Brain pericyte (primary cell): ENCODE measurements around the gene ZMYND15.
"Not testable (repeated sequence)": the region's sequence is repeated elsewhere in the genome, so short reads cannot be mapped to it uniquely, and the experiment has no call there.

Experiments
- DNase-seq: peaks from one replicate; pipeline ENCODE4 v3.0.0-alpha.2; 2012; ENCODE audit warnings: low read depth, low spot score

ZMYND15 gene, protein sequence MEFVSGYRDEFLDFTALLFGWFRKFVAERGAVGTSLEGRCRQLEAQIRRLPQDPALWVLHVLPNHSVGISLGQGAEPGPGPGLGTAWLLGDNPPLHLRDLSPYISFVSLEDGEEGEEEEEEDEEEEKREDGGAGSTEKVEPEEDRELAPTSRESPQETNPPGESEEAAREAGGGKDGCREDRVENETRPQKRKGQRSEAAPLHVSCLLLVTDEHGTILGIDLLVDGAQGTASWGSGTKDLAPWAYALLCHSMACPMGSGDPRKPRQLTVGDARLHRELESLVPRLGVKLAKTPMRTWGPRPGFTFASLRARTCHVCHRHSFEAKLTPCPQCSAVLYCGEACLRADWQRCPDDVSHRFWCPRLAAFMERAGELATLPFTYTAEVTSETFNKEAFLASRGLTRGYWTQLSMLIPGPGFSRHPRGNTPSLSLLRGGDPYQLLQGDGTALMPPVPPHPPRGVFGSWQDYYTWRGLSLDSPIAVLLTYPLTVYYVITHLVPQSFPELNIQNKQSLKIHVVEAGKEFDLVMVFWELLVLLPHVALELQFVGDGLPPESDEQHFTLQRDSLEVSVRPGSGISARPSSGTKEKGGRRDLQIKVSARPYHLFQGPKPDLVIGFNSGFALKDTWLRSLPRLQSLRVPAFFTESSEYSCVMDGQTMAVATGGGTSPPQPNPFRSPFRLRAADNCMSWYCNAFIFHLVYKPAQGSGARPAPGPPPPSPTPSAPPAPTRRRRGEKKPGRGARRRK

DNA sequence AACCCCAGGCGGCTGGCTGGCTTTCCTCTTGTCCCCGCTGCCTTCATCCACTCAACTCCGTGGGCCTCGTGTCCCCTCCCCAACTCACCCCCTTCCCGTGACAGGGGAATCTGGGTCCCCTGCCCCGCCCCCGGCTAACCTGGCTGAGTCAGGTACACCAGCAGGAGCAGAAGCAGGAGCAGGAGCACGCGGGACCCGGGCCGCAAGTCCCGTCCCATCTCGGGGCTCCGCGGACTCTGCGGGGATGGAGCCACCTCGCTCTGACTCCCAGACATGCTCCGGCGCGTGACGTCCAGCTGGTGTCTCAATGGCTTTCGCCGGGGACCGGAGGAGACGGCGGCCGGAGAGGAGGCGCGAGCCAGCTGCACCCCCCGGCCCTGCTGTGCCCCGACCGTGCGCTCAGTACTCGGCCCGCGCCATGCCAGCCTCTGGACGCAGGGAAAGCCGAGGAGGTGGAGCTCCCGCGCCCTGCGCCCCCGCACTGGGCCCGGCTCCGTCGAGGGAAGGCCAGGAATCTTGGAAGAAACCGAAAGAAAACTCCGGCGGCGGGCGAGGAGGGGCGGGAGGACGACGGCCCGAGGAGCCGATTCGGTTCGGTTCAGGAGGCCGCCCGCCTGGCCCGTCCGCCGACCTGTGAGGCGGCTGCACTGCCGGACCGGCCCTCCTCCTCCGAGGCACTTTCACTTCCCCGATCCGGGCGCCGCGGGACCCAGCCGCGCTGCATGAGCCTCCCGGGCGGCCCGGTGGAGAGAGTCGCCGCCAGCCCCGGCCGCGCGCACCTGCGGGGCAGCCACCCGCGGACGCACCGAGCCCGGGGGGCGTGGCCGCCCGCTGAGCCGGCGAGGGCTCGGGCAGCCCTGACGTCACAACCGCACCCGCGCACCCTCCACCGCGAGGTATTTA is at the start of gene ZMYND15, which contains the start of gene CXCL16:
TSS of gene ZMYND15 (plus strand) at position 712 of the 903 bp plus-strand sequence. CDS start 716 bp downstream, outside the sequence.
TSS of gene CXCL16 (minus strand) at position 807 of the 903 bp plus-strand sequence. CDS start at position 218, 589 bp downstream.
- DNase-seq, result no peak

- not testable (repeated sequence) for DNase-seq
Measured at GRCh38 chr17:4689872-4690271, 49.8 kb upstream of the ZMYND15 start.

- no peak for DNase-seq
Measured at GRCh38 chr17:4690745-4691144, 48.9 kb upstream of the ZMYND15 start.

DNA sequence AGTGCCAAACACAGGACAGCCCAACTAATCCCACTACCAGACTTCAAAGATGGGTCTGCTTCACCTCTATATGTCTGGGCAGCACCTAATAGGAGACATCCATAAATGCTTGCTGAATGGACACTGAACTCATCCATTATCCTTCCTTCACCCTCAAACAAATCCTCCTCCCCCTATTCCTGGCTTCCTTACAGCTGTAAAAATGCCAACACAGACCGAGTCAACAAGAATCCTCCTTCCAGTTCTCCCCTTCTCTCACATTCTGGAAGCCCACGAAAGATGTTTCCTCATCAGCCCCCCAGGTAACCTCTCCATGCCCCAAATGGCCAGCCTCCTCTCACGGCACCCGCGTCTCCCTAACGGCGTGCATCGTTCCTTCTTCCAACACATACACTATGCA is 47.9 kb upstream of the ZMYND15 start:
- DNase-seq, result no peak

- DNase-seq, result no peak
Measured at GRCh38 chr17:4693416-4693815, 46.2 kb upstream of the ZMYND15 start.

- DNase-seq, result no peak
Measured at GRCh38 chr17:4696437-4696805, 43.2 kb upstream of the ZMYND15 start.

DNA sequence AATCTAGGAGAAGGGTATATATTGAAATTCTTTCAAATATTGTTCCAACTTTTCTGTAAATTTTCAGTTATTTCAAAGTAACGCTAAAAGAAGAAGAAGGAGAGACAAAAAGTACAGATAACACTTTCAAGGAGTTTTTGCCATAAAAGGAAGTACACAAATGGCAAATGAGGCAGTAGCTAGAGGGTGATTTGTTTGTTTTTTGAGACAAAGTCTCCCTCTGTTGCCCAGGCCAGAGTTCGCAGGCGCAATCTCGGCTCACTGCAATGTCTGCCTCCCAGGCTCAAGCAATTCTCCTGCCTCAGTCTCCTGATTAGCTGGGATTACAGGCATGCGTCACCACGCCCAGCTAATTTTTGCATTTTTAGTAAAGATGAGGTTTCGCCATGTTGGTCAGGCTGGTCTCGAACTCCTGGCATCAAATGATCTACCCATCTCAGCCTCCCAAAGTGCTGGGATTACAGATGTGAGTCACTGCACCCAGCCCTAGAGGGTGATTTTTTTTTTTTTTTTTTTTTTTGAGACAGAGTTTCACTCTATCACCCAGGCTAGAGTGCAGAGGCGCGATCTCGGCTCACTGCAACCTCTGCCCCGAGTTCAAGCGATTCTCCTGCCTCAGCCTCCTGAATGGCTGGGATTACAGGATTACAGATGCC is 40.1 kb upstream of the ZMYND15 start:
- not testable (repeated sequence) for DNase-seq

GRCh38 chr17:4701116-4701515 is 38.5 kb upstream of the ZMYND15 start:
- no peak for DNase-seq

DNA sequence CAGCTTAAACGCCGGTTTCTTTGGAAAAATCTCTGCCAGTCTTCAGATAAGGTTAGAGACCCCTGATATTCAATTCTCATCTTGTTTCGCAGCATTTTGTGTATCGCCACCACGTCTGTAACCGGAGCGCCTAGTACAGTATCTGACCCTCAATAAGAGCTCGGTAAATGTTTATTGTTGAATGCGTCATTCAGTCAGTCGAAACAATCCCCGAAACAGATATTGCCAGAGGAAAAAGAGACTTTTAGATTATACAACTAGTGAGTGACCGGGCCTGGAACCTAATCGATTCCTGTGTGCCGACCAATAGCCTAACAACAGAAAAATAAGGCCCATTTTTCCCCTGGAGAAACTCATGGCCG is 36.3 kb upstream of the ZMYND15 start:
- no peak for DNase-seq

DNA sequence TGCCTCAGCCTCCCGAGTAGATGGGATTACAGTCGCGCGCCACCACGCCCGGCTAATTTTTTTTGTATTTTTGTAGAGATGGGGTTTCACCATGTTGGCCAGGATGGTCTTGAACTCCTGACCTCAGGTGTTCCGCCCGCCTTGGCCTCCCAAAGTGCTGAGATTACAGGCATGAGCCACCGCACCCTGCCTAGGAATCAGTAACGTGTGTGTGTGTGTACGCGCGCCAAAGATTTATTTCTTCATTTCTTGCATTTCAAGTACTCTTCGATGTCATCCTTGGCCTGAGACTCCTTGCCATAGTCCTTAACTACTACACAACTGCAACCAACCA is 35.1 kb upstream of the ZMYND15 start:
- not testable (repeated sequence) for DNase-seq

DNA sequence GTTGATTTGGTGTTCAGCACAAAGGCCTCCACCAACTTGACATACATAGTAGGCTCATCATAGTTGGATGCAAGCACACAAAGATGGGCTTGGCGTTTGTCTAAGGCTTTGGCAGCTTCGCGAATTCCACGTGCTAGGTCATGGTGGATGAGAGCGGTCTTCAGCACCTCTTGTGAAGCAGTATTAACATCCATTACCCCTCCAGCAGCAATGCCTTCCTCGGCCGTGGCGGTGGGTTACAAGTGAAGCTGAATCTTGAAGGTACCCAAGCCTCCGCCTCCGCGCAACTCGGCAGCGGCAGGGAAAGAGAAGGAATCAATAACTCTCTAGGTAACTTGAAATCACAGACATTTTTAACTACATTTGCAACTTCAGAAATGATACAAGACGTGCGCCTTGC is 34.6 kb upstream of the ZMYND15 start:
- no peak for DNase-seq

DNA sequence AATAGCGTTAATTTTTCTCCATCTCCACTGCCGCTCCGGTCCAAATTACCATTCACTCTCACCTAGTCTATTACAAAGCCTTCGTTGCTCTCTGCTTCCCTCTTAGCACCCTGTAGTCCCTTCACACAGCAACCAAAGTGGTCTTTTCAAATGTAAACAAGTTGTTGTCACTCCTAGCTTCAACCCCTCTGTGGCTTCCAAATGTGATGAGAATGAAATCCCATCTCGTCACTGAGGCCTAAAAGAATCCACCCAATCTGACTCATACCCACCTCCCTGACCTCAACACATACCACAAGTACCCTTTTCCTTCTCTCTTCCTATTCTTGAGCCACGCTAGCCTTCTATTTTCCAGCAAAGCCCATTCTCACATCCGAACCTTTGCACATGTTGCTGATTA is 33.5 kb upstream of the ZMYND15 start:
- DNase-seq, result no peak

DNA sequence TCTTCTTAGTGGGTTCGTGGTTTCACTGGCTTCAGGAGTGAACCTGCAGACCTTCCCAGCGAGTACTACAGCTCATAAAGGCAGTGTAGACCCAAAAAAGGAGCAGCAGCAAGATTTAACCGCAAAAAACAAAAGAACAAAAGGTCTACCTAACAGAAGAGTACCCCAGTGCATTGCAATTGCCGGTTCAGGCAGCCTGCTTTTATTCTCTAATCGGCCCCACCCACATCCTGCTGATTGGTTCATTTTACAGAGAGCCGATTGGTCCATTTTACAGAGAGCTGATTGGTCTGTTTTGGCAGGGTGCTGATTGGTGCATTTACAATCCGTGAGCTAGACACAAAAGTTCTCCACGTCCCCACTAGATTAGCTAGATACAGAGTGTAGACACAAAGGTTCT is 31.2 kb upstream of the ZMYND15 start:
- no peak for DNase-seq

- DNase-seq, result peak; percentile 98
Measured at GRCh38 chr17:4709794-4710692, 29.6 kb upstream of the ZMYND15 start, which contains the start of gene ARRB2. Gene ARRB2, plus strand, starts transcription at chr17:4710632. Its CDS starts 90 bp downstream, at chr17:4710722.

DNA sequence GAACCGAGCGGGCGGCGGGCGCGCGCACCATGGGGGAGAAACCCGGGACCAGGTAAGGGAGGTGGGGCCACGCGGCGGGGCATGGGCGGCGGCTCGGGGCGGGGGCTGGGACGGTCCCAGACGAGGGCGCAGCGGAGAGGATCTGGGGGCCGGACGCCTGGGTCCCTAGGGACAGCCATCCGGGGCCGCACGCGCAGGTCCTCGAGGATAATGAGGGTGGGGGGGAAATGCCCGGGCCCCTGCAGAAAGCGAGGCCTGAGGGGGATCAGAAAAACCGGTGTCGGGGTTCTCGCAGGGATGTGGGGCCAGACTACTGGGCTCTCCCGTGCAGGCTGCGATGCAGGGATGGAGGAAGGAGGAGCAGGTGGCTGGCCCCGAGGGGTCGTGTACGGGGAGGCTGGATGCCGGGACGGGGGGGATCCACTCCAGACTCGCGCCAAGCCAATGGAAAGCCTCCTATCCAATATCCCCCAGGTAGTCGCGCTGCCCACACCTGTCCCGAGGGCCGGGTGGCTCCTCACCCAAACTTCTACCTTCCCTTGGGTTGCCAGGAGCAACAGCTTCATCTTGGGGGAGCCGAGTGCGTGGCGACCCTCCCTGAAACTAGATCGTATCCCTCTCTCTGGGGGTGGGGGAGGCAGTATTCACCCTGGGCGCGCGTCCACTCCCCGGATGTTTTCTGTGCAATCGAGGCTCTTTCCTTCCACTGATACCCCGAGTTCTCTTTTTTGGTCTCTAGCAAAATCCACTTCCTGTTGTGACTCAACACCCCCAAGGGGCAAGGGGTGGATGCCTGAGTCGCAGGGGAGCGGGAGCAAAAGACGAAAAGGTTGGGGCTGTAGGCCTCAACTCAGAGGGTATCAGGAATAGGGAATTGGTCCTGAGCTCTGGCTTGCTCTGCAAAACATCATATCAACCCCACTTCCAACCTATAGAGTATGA is 28.7 kb upstream of the ZMYND15 start:
- no peak for DNase-seq

GRCh38 chr17:4711661-4712181 is 27.9 kb upstream of the ZMYND15 start:
- no peak for DNase-seq

DNA sequence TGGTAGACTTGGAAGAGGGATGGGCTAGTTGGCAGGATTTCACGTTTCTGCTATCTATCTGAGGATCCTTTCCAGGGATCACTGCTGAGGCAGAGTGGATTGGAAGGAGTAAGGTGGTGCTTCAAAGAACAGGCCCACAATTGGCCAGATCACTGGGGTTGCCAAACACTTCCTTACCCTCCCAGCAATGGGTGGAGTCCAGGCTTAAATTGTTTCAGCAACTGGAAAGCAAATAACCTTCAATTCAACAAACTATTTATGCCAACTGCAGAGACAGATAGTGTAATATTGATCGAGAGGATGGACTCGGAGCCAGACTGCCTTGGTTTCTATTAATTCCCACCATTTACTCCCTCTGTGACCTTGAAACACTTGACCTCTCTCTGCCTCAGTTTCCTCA is 27.1 kb upstream of the ZMYND15 start:
- DNase-seq, result no peak

DNA sequence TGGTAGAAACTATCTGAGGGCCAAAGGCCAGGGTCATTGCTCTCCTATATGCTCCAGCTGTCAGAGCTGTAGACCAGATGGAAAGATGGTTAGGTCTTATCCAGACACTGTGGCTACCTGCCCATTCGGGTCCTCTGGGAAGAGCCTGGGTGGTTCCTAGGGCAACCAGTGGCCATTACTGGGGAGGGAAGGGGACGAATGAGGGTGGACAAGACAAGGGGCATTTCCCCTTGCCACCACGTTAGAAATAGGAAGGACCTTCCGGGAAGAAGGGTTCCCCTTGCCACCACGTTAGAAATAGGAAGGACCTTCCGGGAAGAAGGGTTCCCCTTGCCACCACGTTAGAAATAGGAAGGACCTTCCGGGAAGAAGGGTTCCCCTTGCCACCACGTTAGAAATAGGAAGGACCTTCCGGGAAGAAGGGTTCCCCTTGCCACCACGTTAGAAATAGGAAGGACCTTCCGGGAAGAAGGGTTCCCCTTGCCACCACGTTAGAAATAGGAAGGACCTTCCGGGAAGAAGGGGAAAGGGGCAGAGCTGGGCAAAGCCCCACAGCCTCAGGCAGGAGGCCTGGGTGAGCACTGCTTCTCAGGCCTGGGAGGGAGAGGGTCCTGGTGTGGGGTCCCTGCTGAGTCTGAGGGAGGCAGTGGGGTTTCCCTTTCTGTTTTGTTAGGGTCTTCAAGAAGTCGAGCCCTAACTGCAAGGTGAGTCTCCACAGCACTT is 25.1 kb upstream of the ZMYND15 start:
- not testable (repeated sequence) for DNase-seq
